Stimulated activated CD8-positive, alpha-beta memory T cell treated with anti-CD3 and anti-CD28 coated beads, Interleukin-15, amount 100 ng/mL, for 48 hours (primary cell): Measurements from ENCODE around the gene PTN.
"Not testable (repeated sequence)": the region's sequence is repeated elsewhere in the genome, so short reads cannot be mapped to it uniquely, and the experiment has no call there.

Experiments used
- DNase-seq, 2 donors: peaks; one replicate each; pipeline ENCODE4 v3.0.0-alpha.2; 2020; ENCODE audit warnings: low read depth in 2 of 2

PTN gene

DNA sequence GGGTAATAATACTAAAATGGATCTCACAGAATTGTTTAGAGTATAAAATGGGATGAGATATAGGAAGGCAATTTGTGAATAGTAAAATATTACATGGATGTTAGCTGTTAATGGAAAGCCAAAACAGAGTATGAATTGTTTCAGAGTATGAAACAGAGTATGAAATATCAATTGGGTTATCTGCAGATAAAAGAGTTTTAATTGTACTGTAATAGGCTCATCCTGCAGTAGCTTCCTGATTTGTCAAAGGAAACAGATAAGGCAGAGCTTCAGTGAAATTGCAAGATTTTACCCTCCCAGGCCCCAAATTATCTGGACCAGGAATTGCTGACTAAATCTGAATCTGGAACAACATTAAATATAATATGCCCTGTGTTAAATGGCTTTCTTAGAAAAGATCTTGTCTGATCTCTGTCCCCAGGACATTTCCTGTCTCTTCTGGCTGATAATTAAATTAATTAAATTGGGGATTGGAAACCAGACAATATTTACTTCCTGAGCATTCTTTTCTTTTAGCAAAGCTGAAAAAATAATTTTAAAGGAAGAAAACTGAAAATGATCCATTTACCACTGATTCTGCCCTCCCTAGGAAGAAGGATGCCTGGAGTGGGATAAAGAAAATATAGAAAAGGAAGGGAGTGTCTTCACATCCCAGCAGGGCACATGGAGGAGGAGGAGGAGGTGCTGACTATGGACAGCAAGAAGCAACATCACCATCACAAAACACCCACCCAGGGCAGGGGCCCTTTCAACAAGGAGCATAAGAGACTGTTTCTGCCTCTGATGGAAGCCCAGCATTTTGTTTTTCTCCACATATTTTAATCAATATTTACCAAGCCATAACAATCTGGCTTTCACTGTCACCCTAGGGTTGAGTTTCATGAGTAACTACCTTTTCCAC lies 18.5 kb downstream of the PTN start:
- DNase-seq: no peak

DNA sequence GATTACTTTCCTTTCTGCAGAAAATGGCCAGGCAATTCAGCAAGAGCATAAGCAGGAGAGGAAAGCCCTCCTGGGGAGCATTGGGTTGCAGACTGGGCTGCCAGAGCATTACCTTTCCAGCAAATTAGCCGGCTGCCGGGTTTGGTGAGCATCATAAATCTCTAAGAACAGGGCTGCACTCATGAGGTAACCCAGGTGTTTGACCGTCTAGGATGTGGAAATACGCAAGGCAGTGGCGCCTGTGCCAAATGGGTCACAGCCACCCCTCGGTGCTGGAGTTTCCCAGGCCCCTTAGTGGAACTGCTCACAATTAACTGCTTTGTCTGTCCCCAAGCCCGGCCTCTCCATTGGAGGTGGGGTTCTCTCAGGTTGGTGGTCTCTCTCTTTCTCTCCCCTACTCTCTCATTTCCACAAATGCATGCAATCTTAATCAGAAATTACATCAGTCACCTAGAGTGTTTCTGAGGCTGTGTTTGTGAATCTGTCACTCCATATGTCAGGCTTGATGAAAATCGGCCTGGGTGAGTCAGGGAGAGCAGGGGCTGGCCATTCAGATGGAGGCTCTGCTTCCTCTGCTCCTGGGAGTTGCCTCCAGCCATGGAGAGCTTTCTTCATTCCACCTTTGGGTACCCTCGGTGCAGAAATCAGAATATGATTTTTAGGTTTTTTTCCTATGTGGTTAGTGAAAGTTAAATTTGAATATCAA lies 26.7 kb downstream of the PTN start:
- no peak for DNase-seq

DNA sequence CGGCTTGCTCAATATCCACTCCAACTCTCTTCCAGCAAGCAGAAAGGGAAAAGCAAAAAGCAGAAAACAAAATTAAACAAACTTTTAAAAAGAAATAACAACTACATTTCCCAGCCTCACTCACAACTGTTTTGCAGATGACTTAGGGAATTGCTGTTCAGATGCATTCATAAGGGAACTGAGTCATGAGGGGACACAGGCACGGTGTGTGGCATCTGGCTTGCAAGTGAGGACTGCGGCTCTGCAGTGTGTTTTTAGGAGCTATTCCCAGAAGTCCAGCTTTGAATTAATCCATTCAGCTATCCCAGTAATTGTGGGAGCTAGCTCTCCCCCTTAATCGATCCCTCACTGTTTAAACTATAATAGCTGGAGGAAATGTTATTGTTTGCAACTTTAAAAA lies 30.3 kb downstream of the PTN start:
- DNase-seq: no peak

DNA sequence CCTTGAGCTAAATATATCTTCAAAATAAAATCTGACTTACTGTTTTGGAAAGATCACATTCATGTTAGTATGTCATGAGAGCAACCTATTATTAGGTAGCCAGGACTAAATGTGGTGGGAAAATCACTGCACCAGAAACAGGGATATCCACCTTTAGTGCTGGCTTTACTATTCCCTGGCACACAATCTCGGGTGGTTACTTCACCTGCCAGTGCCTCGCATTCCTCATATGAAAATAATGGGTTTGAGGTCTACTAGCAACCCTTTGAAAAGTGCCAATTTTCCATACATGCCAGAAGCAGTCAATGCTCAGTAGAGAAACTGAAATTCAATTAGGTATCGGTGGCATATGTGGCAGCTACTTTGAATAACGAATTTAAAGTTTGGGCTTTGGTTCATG lies 36.8 kb downstream of the PTN start:
- DNase-seq: no peak

DNA sequence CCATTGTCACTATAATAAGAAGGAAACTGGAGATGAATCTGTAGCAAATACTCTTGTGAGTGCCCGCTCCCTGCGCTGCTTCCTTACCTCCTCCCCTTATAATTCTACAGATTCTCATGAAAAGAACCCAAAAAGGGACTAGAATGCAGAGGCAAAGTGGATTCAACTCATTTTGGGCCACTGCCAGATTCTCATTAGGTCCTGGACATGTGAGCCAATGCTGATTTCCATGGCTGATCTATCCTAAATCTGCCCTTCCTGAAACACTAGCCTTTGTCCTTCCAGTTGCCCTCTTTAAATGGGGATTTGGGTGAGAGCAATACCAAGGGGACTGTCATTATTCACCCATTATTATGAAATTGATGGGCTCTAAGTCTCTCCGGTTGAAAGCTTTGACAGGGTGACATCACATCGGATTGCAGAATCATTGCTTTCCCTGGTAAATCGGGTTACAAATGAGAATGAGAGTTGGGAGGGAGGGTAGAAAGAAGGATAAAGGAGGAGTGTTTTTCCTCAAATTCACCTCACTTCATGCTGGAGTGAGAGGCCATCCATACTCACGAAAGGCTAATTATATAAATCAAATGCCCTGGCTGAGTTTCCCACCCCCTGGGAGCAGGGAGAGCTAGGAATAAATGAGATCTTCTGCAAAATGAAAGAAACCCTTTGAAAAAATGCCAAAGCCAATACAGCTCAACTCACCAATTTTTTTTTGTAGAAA lies 37.5 kb downstream of the PTN start:
- DNase-seq: no peak

DNA sequence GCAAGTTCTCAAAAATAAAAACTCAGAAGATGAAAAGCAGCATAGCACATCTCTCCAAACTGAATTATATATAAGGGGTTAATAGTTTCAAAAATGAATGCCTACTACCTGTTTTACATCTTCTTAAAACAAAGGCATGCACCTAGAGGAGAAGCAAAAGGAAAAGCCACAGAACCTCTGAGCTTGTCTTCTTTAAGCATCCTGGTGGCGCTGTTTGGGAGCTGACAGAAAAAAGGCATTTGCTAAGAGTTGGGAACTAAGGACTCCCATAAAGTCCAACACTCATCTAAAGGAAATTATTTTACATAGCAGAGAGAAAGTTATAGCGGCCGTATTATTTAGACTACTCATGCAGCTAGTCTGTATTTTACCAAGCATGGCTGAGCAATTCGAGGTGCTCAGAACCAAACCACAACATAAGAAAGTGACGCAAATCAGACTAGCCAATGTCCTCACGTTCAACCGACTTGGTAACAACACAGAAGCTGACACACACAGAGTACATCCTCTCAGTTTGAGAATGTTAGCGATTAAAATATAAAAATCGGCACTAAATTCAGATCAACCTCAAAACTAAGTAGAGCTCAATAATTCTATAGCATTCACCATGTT lies 38.8 kb downstream of the PTN start:
- no peak for DNase-seq

DNA sequence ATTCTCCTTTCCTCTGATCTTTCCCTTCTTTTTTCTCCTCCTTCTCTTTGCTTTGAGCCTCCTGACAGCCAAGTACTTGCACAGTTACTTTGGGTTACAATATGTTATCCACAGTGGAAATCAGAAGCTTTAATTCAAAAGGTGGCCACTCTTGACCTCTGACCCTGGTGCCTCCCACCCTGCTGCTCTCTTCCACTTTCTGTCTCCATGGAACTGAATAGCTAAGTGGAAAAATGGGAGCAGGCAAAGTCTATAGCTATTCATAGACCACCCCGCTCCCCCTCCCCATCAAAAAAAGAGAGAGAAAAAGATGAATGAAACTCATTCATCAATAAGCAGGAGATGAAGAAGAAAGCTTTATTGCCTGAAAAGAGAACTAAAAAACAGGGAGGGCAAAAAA lies 39.4 kb downstream of the PTN start:
- DNase-seq: no peak

DNA sequence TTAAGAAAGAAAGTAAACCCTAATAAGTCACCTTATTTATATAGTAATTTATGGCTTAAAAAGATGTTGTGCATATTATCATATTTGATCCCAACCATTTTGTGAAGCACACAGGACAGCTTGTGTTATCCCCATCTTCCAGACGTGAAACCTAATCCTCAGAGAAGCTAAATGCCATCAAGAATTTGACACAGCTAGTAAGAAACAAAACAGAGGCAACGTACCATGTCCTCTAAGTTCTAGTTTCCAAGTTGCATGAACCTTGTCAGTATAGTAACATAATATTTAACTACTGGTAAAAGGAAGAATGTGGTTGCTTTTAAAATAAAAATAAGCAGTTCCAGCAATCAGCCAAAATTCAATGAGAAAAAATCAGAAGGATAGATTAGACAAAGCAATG lies 41.5 kb downstream of the PTN start:
- DNase-seq: no peak

DNA sequence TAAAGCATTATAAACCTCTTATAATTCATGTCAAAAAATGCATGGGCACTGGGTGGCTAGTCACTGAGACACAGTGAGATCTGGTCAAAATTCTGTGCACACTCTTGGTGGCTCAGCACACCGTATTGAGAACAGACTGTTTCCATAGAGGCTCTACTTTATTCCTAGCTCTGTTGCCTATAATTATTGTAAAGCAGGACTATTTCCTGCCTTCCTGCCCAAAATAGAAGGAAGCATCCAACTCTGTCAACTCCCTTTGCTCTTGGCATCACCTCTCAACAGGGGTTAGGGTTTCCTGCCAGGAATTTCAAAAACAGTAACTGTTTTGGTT lies 45.1 kb downstream of the PTN start:
- no peak for DNase-seq

DNA sequence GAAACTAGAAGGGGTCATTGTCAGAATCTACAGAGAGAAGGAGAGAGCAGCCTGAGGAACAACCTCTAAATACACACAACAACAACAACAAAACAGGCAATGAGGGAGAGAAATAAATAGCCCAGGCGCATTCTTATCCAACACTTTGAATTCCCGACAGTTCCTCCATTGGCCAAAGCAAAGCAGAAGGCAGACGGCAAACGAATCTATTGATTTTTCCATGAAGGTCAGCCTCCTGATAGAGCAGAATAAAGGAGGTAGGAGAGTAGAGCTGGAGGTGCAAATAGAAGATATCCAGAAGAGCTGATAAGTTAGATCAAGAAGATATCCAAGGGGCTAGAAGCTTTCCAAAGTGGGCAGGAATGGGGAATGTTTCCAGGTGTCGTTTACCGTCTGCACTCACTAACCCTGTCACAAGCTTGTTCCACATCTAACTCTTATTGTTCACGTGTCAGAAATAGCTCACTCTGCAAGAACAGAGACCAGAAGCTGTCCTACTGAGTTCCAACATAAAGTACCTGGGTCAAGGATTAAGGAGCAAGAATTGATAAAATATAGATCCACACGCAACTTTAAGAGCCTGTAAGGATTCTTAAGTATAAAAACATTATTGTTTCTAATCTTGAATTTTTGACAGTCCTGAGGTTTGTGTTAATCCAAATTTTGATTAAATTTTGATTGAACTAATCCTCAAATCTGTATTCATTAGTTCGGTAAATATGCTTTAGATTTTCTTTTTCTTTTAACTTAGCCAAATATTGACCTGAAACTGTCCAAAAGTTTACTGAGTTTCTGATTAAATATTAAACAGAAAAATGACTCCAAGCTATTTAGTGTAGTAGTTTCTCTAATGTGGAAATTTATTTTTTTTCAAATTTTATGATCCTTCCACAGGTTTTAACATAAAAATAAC lies 45.7 kb downstream of the PTN start:
- DNase-seq: no peak

DNA sequence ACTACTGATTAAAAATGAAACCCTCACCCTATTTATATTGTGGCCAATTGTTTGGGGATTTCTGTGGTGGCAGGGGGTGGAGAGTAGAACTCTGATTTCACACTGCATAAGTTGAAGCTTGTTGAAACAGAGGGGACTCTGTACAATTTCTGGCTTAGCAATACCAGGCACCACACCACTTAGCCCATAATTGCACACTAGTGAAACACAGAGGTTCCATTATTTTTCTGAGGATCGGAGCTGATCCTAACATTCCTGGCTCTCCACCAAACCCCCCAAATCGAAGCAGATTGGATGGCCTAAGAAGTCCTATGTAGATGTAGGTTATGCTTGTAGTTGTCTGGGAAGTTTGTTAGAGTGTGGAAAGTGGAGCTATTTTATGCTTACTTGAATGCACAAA lies 47.0 kb downstream of the PTN start:
- DNase-seq: no peak

DNA sequence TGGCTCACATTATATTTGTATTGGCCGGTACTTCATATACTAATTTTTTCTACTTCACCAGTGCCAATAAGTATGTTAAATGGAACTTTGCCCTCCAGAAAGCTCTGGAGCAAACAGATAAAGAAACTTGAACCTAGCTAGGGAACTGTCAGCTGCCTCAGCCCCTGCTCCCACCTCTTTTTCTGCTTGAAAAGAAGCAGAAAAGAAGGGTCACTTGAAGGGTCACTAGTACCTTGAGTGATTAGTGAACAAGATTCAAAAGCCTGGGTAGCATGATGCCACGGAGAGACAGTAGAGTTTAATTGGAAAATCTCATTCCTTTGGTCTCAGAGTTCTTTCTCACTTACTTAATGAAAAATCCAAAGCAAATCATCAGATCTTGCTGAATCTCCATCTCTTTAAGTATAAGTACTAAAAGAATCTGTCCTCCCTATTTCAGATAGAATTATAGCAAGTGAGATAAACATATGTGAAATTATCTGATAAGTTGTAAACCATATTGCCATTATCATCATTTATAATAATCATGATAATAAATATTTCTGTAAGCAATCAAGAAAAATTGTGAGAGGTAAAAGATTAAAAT lies 47.7 kb downstream of the PTN start:
- DNase-seq: no peak

DNA sequence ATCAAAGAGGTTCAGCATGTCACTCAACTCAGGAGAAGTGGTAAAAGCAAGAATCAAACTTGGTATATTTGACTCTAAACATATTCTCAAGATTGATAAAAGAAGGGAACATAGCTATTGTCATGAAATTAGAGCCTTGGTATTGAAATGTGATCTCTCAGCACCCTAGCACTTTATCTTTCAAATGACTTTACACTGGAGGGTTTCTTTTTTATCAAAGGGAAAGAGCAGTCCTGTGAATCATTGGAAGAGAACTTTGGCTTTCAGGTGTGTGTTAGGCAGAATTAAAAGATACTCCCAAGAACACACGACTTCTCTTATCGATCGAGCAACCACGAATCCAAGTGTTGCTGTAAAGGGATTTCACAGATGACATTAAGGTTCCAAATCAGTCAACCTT lies 54.4 kb downstream of the PTN start:
- DNase-seq: no peak

DNA sequence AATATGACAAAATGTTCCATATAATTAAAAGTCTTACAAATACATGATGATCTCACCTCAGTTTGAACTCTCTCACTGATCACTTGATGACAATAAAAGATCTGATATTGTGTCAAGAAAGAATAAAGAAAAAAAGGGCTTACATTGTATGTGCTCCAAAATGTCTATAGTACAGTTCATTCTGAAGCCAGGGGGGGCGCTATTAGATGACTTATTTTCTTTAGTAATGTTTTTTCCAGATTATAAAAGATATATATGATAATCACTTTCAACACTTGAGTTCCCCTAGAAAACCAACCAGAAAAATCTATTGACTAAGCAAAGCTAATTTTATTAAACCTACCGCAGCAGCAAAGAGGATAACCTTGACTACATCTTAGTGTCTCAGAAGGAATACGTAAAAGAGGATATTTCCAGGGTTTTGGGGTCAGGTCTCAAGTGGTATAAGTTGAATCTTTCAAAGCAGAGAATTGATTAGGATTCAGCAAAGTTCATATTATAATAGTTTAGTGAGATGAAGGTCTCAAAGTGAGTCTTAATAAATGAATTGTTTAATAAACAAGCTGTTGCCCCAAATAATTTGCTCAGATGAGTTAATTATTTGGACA lies 55.8 kb downstream of the PTN start:
- no peak for DNase-seq

DNA sequence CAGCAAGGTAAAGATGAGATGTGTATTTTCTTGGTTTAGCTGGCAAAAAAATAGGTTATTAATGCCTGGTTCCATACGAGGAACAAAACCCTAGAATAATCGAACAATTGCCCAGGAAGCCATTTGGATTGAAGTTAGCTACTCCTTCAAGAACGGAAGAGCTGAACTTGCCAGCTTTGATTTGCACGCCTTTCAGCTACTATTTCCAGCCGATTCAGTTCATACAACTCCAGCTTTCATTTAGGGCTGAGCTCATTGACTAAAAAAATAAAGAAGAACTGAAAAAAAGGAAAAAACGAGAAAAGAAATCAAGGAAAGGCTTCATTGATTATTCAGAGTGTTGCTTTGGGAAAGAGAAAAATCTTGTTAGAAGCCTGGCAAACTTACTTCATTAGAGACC lies 60.4 kb downstream of the PTN start:
- no peak for DNase-seq

DNA sequence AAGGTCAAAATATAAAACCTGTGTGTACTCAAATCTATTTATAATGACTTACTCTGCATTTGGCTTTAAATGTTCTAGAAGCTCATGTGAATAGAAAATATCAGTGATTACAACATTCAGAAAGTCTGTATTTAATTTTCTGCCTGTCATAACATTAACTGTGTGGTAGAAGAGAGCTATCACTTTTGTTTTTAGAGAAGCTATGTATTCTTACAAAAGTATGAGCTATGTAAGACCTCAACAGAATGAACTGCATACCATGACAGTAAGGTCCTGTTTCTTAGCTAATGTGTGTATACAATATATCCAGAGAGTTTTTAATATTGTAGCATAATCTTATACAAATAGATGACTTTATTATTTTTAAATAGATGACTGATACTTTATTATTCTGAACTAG lies 61.5 kb downstream of the PTN start:
- DNase-seq: no peak

DNA sequence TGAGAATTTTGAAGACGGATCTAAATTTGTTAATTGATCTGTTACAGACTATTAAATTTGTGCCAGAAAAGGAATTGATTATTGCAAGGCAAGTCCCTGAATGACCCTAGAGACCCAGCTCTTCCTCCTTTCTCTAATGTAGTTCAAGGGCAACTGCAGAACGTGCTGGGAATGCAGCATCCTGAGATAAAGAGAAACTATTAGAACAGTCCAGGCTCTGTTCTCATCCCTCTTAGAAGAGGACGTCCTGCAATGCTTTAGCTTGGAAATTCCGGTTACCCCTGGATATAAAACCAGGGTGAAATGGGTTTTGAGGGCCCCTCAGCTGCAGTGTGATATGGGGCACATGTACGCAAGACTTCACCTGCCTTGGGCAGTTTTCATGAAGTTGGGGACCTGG lies 67.3 kb downstream of the PTN start:
- DNase-seq: no peak

DNA sequence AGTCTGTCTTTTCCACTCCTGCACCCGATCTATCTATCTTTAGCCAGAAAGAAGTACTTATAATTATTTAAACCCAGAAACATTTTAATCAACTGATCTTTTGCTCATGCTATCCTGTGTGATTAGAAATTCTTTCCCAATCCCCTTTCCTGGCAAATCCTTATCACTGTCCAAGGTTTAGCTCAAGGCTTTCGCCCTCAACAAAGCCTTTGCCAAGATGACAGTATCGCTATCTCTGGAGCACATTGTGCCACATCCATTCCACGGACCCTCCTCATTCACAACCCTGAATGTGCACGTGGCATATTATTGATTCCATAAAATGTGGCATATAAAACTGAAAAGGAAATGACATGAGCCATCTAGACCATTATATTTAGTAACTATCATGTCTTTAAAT lies 71.3 kb downstream of the PTN start:
- DNase-seq: no peak

DNA sequence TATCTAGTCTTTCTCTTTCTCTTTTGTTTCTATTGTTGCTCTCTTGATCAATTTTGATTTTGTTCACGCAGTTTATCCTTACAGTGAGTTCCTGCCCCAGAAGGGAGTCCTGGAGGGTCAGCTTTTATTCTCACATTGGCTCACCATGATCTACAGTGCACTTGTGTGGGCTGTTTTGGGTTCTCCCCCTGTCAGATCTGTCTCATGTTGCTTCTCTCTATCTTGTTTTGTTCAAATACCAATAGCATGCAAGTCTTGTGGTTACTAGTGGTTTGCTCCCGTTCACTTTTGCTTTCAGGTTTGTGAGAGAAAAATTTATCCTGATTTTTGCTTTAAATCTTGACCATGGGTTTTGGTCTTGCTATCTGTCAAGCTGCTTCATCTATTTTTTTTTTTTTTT lies 74.3 kb downstream of the PTN start:
- DNase-seq: no peak

DNA sequence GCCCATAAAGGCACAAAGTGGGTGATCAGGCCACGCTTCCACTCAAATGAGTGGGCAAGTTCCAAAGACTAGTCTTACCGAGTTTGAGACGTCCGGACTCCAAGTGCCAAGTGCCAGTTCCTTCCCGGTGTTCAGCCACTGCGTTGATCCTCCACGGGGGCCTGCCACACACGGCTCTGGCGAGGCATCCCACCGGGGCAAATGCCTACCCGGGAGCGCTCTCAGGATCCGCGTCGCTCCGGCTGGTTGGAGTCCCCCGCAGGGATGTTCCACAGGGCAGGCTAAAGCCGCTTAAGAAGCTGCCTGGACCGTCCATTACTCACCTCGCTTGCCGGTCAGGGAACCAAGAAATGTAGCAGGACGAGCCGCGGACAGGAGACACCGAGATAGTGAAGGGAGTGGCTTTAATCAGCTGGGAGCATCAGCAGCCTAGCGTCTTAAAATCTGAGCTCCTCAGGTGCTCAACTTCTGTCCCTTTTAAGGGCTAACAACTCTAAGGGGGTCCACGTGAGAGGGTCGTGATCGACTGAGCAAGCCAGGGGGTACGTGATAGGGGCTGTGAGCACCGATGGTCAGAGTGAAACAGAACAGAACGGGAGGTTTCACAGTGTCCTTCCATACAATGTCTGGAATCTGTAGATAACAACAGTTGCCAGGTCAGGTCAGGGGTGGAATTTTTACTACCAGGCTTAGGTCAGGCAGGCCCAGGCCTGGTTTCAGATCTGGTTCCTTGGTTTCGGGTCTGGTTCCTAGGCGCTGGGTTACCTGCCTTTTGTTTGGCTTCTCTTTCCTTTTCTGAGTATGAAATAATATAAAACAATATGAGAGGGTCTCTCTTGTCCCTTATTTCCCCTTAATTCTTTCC lies 75.3 kb downstream of the PTN start:
- DNase-seq: not testable (repeated sequence)
